Measurements from ENCODE around the gene OR6M1. TPM values are rescaled to one million over a fixed set of nuclear protein-coding genes. Genes with fewer than 3 reads are reported as not detected.

Gene OR6M1
- total RNA-seq, 1 donor from 2014 or later, result not detected

- Mint-ChIP-seq H3K4me3 (no peak overlapping the region), H3K27me3 (peaks cover 7% of the 10 kb centered on the region), H3K27ac (no peak overlapping the region), H3K36me3 (no peaks in the 10 kb centered on the region), H3K9me3 (peaks cover 9% of the 10 kb centered on the region), H3K4me1 (ENCODE audit: unreplicated experiment) (no peaks in the 10 kb centered on the region)
- TF ChIP-seq CTCF (conservative IDR thresholded peaks at IDR 0.05), result no peak
- no peak for DNase-seq (ENCODE audit: extremely low spot score, unreplicated experiment)
Observed at GRCh38 chr11:123757976-123758375, 48.2 kb downstream of the OR6M1 start.

GRCh38 chr11:123755813-123756212 lies 50.3 kb downstream of the OR6M1 start:
- no peak for DNase-seq (ENCODE audit: extremely low spot score, unreplicated experiment)
- Mint-ChIP-seq H3K36me3 (no peaks in the 10 kb centered on the region), H3K9me3 (no peaks in the 10 kb centered on the region), H3K4me3 (no peak overlapping the region), H3K4me1 (ENCODE audit: unreplicated experiment) (no peaks in the 10 kb centered on the region), H3K27me3 (peaks cover 7% of the 10 kb centered on the region), H3K27ac (no peak overlapping the region)
- TF ChIP-seq CTCF (conservative IDR thresholded peaks at IDR 0.05), result no peak

Other genes starting within 250 kb of the OR6M1 start
- gene SCN3B, start 151.7 kb downstream of the OR6M1 start, total RNA-seq (ENCODE audit: low replicate concordance), result 2.5 and 4.4 TPM in 2 replicates
- 16.2 and 20.5 TPM in 2 replicates for gene ZNF202, start 64.7 kb downstream of the OR6M1 start, total RNA-seq (ENCODE audit: low replicate concordance)
- not detected in 2 replicates for gene OR6X1, start 51.8 kb downstream of the OR6M1 start, total RNA-seq (ENCODE audit: low replicate concordance)
- not detected in 2 replicates for gene TMEM225, start 79.3 kb upstream of the OR6M1 start, total RNA-seq (ENCODE audit: low replicate concordance)
- not detected in 2 replicates for gene OR8D4, start 95.8 kb upstream of the OR6M1 start, total RNA-seq (ENCODE audit: low replicate concordance)
- gene OR4D5, start 133.3 kb upstream of the OR6M1 start, total RNA-seq (ENCODE audit: low replicate concordance), result not detected in 2 replicates
- not detected in 2 replicates for gene OR6T1, start 137.5 kb upstream of the OR6M1 start, total RNA-seq (ENCODE audit: low replicate concordance)
- not detected in 2 replicates for gene OR10S1, start 171.4 kb upstream of the OR6M1 start, total RNA-seq (ENCODE audit: low replicate concordance)
- not detected in 2 replicates for gene OR10G6, start 188.8 kb upstream of the OR6M1 start, total RNA-seq (ENCODE audit: low replicate concordance)
- not detected in 2 replicates for gene OR10G4, start 206.6 kb upstream of the OR6M1 start, total RNA-seq (ENCODE audit: low replicate concordance)
- gene OR10G9, start 216.7 kb upstream of the OR6M1 start, total RNA-seq (ENCODE audit: low replicate concordance), result not detected in 2 replicates
- gene OR10G8, start 220.4 kb upstream of the OR6M1 start, total RNA-seq (ENCODE audit: low replicate concordance), result not detected in 2 replicates
- gene OR10G7, start 235.0 kb upstream of the OR6M1 start, total RNA-seq (ENCODE audit: low replicate concordance), result not detected in 2 replicates

All from type B pancreatic cell (in vitro differentiated cells).